ENCODE results near the gene CXCL17.

CXCL17 gene

GRCh38 chr19:42397263-42398166, 45.2 kb downstream of the CXCL17 start:
- DNase-seq: no peak

GRCh38 chr19:42396381-42397262, 46.1 kb downstream of the CXCL17 start:
- DNase-seq: peak; percentile 97

GRCh38 chr19:42394751-42395150, 48.0 kb downstream of the CXCL17 start:
- no peak for DNase-seq

- DNase-seq: no peak
Measured at GRCh38 chr19:42392165-42392564, 50.6 kb downstream of the CXCL17 start.

- DNase-seq: no peak
Measured at GRCh38 chr19:42389899-42390298, 52.8 kb downstream of the CXCL17 start, which contains the start of gene CNFN. TSS of gene CNFN (minus strand) at chr19:42390297. CDS start at chr19:42389037, 1,260 bp downstream.

GRCh38 chr19:42388851-42389489, 53.8 kb downstream of the CXCL17 start:
- no peak for DNase-seq

- DNase-seq: peak; percentile 37
Measured at GRCh38 chr19:42386974-42387707, 55.6 kb downstream of the CXCL17 start.

- DNase-seq: no peak
Measured at GRCh38 chr19:42380155-42380554, 62.6 kb downstream of the CXCL17 start.
